ENCODE measurements around the gene CRABP2.
A peak's percentile ranks its signal among the peaks of the same experiment; 100 is the strongest.

Gene CRABP2

GRCh38 chr1:156741481-156741983, 36.1 kb upstream of the CRABP2 start:
- DNase-seq (ENCODE audit: low spot score) = no peak

GRCh38 chr1:156740741-156741480, 35.5 kb upstream of the CRABP2 start, which contains the start of gene MRPL24:
MRPL24 (minus strand) TSS chr1:156741088; CDS start chr1:156738704, 2,384 bp downstream.
- DNase-seq (ENCODE audit: low spot score) = peak; percentile 97

GRCh38 chr1:156740237-156740740, 34.9 kb upstream of the CRABP2 start:
- no peak for DNase-seq (ENCODE audit: low spot score)

GRCh38 chr1:156738916-156739315, 33.5 kb upstream of the CRABP2 start:
- no peak for DNase-seq (ENCODE audit: low spot score)

GRCh38 chr1:156738407-156738806, 33.0 kb upstream of the CRABP2 start:
- DNase-seq (ENCODE audit: low spot score) = no peak

GRCh38 chr1:156733989-156734584, 28.7 kb upstream of the CRABP2 start:
- DNase-seq (ENCODE audit: low spot score) = no peak

- DNase-seq (ENCODE audit: low spot score) = peak; percentile 95
Observed at GRCh38 chr1:156728599-156729462, 23.4 kb upstream of the CRABP2 start, which contains the start of gene ISG20L2. ISG20L2 (minus strand) TSS chr1:156728766; CDS start chr1:156727652, 1,114 bp downstream.

- DNase-seq (ENCODE audit: low spot score) = no peak
Observed at GRCh38 chr1:156727926-156728598, 22.7 kb upstream of the CRABP2 start, which contains the start of gene METTL25B. METTL25B (plus strand) TSS chr1:156728469; CDS start chr1:156729105, 636 bp downstream.

- DNase-seq (ENCODE audit: low spot score) = no peak
Observed at GRCh38 chr1:156727492-156727891, 22.1 kb upstream of the CRABP2 start.

GRCh38 chr1:156726549-156727226, 21.3 kb upstream of the CRABP2 start:
- DNase-seq (ENCODE audit: low spot score) = no peak

- peak; percentile 89 for DNase-seq (ENCODE audit: low spot score)
Observed at GRCh38 chr1:156725683-156726280, 20.4 kb upstream of the CRABP2 start.

GRCh38 chr1:156721535-156721934, 16.2 kb upstream of the CRABP2 start:
- DNase-seq (ENCODE audit: low spot score) = no peak

GRCh38 chr1:156721131-156721530, 15.7 kb upstream of the CRABP2 start:
- DNase-seq (ENCODE audit: low spot score) = no peak

- DNase-seq (ENCODE audit: low spot score) = no peak
Observed at GRCh38 chr1:156717351-156717750, 12.0 kb upstream of the CRABP2 start.

GRCh38 chr1:156714830-156715229, 9.4 kb upstream of the CRABP2 start:
- no peak for DNase-seq (ENCODE audit: low spot score)

- DNase-seq (ENCODE audit: low spot score) = no peak
Observed at GRCh38 chr1:156712626-156713025, 7.2 kb upstream of the CRABP2 start.

- DNase-seq (ENCODE audit: low spot score) = no peak
Observed at GRCh38 chr1:156711011-156711817, 5.8 kb upstream of the CRABP2 start.

GRCh38 chr1:156709757-156710489, 4.5 kb upstream of the CRABP2 start:
- no peak for DNase-seq (ENCODE audit: low spot score)

- no peak for DNase-seq (ENCODE audit: low spot score)
Observed at GRCh38 chr1:156709031-156709430, 3.6 kb upstream of the CRABP2 start.

Data from left forelimb (tissue), 1 donor.